Fibroblast of lung (primary cell): Measurements from ENCODE around the gene LAMA5. TPM values are rescaled to one million over a fixed set of nuclear protein-coding genes. Genes with fewer than 3 reads are reported as not detected.

Experiments used
- DNase-seq, 2 donors: peaks; one replicate each; pipeline versions ENCODE4 v3.0.0 to v3.0.0-alpha.2; 2010; ENCODE audit warnings: low read depth in 2 of 2
- H2AFZ ChIP-seq: 2 replicates; pipeline ENCODE4 v1.5.1; 2012; ENCODE audit warnings: low read length, control low read depth, inconsistent platforms
- H3K27ac ChIP-seq: 2 replicates; pipeline ENCODE4 v1.5.1; 2011; ENCODE audit warnings: low read length, control low read depth; ENCODE audit not compliant: insufficient read depth
- H3K27me3 ChIP-seq: 2 replicates; pipeline ENCODE4 v1.5.1; 2011; ENCODE audit warnings: mild to moderate bottlenecking, low read length; ENCODE audit not compliant: control insufficient read depth, insufficient read depth
- H3K36me3 ChIP-seq: 2 replicates; pipeline ENCODE4 v1.5.1; 2011; ENCODE audit warnings: low read length; ENCODE audit not compliant: control insufficient read depth, insufficient read depth
- H3K4me1 ChIP-seq: 2 replicates; pipeline ENCODE4 v1.5.1; 2011; ENCODE audit warnings: low read length; ENCODE audit not compliant: control insufficient read depth, insufficient read depth; ENCODE audit errors: extremely low read depth
- H3K4me2 ChIP-seq: 2 replicates; pipeline ENCODE4 v1.5.1; 2011; ENCODE audit warnings: low read length, control low read depth; ENCODE audit not compliant: insufficient read depth; ENCODE audit errors: extremely low read depth
- H3K4me3 ChIP-seq, 4 experiments: fragments of 200-600 bp in 1 of 4; sonication (generic) in 1 of 4; replicated peaks in 1 of 4; 2 replicates each; pipeline ENCODE4 v1.5.1; 2011 to 2016; ENCODE audit warnings: low read length in 4 of 4, low read depth in 3 of 4, mild to moderate bottlenecking in 3 of 4, control low read depth in 2 of 4, inconsistent platforms in 1 of 4, mixed read lengths in 1 of 4; ENCODE audit not compliant: insufficient read depth in 1 of 4; ENCODE audit errors: control extremely low read depth in 1 of 4
- H3K79me2 ChIP-seq: 2 replicates; pipeline ENCODE4 v1.5.1; 2012; ENCODE audit warnings: mild to moderate bottlenecking, low read length, inconsistent platforms; ENCODE audit not compliant: control insufficient read depth, insufficient read depth
- H3K9ac ChIP-seq: 2 replicates; pipeline ENCODE4 v1.5.1; 2011; ENCODE audit warnings: mild to moderate bottlenecking, low read length, control low read depth; ENCODE audit not compliant: insufficient read depth
- H3K9me3 ChIP-seq: 2 replicates; pipeline ENCODE4 v1.5.1; 2012; ENCODE audit warnings: low read depth, low read length; ENCODE audit not compliant: control insufficient read depth, insufficient read depth
- H4K20me1 ChIP-seq: 2 replicates; pipeline ENCODE4 v1.5.1; 2011; ENCODE audit warnings: low read length; ENCODE audit not compliant: control insufficient read depth, insufficient read depth; ENCODE audit errors: extremely low read depth
- EZH2 ChIP-seq: IDR thresholded peaks from 2 replicates; pipeline ENCODE4 v1.5.1; 2012; ENCODE audit warnings: low read length, control low read depth, mild to moderate bottlenecking; ENCODE audit errors: missing control alignments
- polyA plus RNA-seq, 2 donors: library from polyadenylated mRNA; depleted of rRNA in 1 of 2; stranded (reverse) in 1 of 2; unstranded in 1 of 2; fragments of >200 nt; gene quantifications; 2 replicates each; pipeline ENCODE4 v1.2.1, GENCODE V29; 2011 to 2012; ENCODE audit warnings: missing spikeins in 1 of 2
- total RNA-seq: library from RNA; depleted of rRNA; stranded (reverse); fragments of >200 nt; gene quantifications from 2 replicates; pipeline ENCODE4 v1.2.1, GENCODE V29; 2014
- TF ChIP-seq, protein P1 (sequence below), 2 donors: IDR thresholded peaks in 1 of 2; conservative IDR thresholded peaks in 1 of 2; 1 replicate in 1 of 2; 2 replicates in 1 of 2; pipeline ENCODE4 v1.5.1; 2011 to 2012; ENCODE audit warnings: low read length in 2 of 2, control low read depth in 1 of 2, inconsistent platforms in 1 of 2, low read depth in 1 of 2, mild to moderate bottlenecking in 1 of 2

Gene LAMA5
- total and polyA plus RNA-seq, 2 donors (not counting 1 experiment from before 2014, with no cell fraction given): 1.5 to 81.6 TPM

DNA sequence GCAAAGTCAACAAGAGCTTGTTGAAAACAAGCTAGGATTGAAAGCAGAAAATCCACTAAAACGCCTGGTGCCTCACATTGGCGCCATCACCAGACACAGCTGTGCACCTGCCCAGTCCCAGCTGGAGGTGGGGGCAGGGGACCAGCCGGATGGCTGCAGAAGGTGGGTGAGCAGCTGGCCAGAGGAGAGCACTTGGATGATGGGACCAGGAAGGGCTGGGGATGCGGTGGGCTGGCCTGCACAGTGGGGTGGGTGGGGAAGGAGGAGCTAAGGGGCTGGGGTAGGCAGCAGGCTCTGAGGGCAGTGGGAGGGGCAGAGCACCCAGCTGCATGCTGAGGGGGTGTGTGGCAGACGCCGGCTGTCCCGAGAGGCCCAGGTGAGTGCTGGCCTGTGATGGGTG, 32.9 kb upstream of the LAMA5 start:
- Histone ChIP-seq H3K4me2 (no peak overlapping the region), H3K9ac (no peak overlapping the region), H3K79me2 (no peaks in the 10 kb centered on the region), H3K9me3 (no peaks in the 10 kb centered on the region), H4K20me1 (no peaks in the 10 kb centered on the region), H2AFZ (no peak overlapping the region), H3K4me1 (no peaks in the 10 kb centered on the region), H3K27ac (no peak overlapping the region), H3K36me3 (no peaks in the 10 kb centered on the region), H3K4me3 (no peak overlapping the region), H3K27me3 (no peaks in the 10 kb centered on the region)
- TF ChIP-seq EZH2: no peak
- TF ChIP-seq, protein P1, sequence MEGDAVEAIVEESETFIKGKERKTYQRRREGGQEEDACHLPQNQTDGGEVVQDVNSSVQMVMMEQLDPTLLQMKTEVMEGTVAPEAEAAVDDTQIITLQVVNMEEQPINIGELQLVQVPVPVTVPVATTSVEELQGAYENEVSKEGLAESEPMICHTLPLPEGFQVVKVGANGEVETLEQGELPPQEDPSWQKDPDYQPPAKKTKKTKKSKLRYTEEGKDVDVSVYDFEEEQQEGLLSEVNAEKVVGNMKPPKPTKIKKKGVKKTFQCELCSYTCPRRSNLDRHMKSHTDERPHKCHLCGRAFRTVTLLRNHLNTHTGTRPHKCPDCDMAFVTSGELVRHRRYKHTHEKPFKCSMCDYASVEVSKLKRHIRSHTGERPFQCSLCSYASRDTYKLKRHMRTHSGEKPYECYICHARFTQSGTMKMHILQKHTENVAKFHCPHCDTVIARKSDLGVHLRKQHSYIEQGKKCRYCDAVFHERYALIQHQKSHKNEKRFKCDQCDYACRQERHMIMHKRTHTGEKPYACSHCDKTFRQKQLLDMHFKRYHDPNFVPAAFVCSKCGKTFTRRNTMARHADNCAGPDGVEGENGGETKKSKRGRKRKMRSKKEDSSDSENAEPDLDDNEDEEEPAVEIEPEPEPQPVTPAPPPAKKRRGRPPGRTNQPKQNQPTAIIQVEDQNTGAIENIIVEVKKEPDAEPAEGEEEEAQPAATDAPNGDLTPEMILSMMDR (conservative IDR thresholded peaks at IDR 0.05 in 1 of 2, IDR thresholded peaks at IDR 0.05 in 1 of 2; ENCODE audit: low read depth in 1 of 2, low read length in 2 of 2): no peak
- DNase-seq: no peak

DNA sequence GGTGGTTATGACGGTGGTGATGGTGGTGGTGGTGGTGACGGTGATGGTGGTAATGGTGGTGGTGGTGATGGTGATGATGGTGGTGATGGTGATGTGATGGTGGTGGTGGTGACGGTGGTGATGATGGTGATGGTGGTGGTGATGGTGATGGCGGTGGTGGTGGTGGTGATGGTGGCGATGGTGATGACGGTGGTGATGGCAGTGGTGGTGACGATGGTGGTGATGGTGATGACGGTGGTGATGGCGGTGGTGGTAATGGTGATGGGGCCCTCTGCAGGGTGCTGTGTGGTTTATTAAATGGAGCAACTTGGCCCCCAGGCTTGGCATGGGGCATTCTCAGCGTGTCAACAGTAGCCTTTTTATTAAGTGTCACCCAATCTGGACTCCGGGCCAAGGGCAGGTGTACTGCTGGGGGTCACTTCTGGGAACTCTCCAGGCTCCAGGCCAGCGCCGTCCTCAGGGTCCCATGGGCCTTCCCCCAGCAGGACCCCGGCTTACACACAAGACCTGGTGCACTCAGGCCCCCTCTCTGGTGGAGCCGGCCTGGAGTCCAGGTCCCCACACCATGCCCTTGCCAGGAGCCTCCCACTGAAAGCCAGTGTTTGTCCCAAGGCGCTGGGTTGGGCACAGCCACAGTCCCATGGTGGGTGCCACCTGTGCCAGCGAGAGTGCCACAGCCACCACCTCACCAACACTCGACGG, 31.2 kb upstream of the LAMA5 start:
- H3K79me2 ChIP-seq: no peaks in the 10 kb centered on the region
- TF ChIP-seq EZH2: no peak
- TF ChIP-seq, protein P1 (conservative IDR thresholded peaks at IDR 0.05 in 1 of 2, IDR thresholded peaks at IDR 0.05 in 1 of 2; ENCODE audit: low read depth in 1 of 2, low read length in 2 of 2): no peak

DNA sequence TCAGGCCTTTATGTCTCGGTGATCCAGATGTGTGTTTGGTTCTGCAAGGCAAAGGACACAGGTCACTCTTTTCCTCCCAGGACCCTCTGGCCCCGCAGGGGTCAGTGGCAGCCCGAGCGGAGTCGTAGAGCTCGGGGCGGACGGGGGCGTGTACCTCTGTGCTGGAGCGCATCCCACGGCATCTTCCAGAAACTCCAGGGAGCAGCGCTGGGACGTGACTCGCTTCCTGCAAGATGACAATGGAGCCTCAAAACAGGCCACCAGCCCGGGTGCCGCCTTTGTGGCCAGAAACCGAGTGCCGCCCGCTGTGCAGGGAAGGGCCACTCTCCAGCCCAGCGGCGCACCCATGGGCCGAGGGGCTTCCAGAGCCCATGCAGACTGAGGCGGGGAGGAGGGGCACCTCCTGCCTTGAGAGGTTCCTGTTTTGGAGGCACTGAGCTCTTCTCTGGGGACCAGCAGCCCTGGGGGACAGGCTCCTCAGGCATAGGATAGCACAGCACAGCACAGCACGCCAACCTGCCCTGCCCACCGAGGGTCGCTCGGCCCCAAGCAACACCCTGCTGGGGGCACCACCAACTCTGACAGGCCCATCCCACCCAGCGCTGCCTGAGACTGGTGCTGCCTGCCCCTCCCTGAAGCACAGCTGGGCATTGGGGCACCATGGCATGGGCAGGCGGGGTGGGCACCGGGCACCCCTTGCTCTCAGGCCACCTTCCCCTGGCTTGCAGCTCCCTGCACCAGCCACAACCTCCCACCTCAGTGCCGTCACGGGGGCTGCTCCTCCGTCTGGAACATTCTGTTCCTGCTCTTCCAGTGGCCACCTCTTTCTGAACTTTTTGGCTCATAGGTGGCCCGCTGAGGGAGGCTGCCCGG, 29.5 kb upstream of the LAMA5 start:
- no peaks in the 10 kb centered on the region for H3K9me3 ChIP-seq
- H3K4me1 ChIP-seq: no peaks in the 10 kb centered on the region
- DNase-seq: no peak
- no peak overlapping the region for H3K9ac ChIP-seq
- no peaks in the 10 kb centered on the region for H3K27me3 ChIP-seq
- TF ChIP-seq, protein P1 (conservative IDR thresholded peaks at IDR 0.05 in 1 of 2, IDR thresholded peaks at IDR 0.05 in 1 of 2; ENCODE audit: low read depth in 1 of 2, low read length in 2 of 2): no peak
- no peak for TF ChIP-seq EZH2
- no peaks in the 10 kb centered on the region for H3K79me2 ChIP-seq
- no peak overlapping the region for H3K4me2 ChIP-seq
- peaks cover 3% of the 10 kb centered on the region for H3K36me3 ChIP-seq
- no peak overlapping the region for H3K4me3 ChIP-seq
- no peak overlapping the region for H3K27ac ChIP-seq
- H4K20me1 ChIP-seq: no peaks in the 10 kb centered on the region
- no peak overlapping the region for H2AFZ ChIP-seq

More for the DNA sequence above, 31.2 kb upstream of the LAMA5 start:
- Histone ChIP-seq H3K4me1 (no peaks in the 10 kb centered on the region), H3K4me3 (no peak overlapping the region), H3K36me3 (peaks cover under 1% of the 10 kb centered on the region), H3K9me3 (no peaks in the 10 kb centered on the region), H4K20me1 (no peaks in the 10 kb centered on the region), H3K4me2 (no peak overlapping the region), H2AFZ (no peak overlapping the region), H3K9ac (no peak overlapping the region), H3K27me3 (no peaks in the 10 kb centered on the region), H3K27ac (no peak overlapping the region)
- no peak for DNase-seq
